WTC11 (cell line): ENCODE results near the gene PRRC2B. TPM values are rescaled to one million over a fixed set of nuclear protein-coding genes. Genes with fewer than 3 reads are reported as not detected.

Experiments
- ATAC-seq: fragments of 200-7000 bp; cut with Tn5 transposase; 2 replicates; pipeline ENCODE4 v1.10.0; 2021; ENCODE audit warnings: mild to moderate bottlenecking, moderate library complexity
- CTCF ChIA-PET: fragments of 300-600 bp; sonication (Branson Sonifier 250); formaldehyde crosslinking; loops from one replicate; lab custom pipeline; 2021; ENCODE audit warnings: antibody characterized with exemption; lab: Charles Lee
- POLR2A ChIA-PET: fragments of 350-600 bp; sonication (Branson Sonifier 250); formaldehyde crosslinking; loops from one replicate; lab custom pipeline; 2021; ENCODE audit warnings: antibody characterized with exemption; lab: Charles Lee
- DNase-seq: peaks from one replicate; pipeline ENCODE4 v3.0.0; 2021; ENCODE audit warnings: low spot score
- H3K27ac Mint-ChIP-seq: 2 replicates; pipeline ENCODE4 v1.8.0; 2021; ENCODE audit warnings: mixed read lengths
- H3K27me3 Mint-ChIP-seq: 2 replicates; pipeline ENCODE4 v1.8.0; 2021; ENCODE audit warnings: low read depth, mild to moderate bottlenecking, moderate library complexity, mixed read lengths
- H3K36me3 Mint-ChIP-seq: 2 replicates; pipeline ENCODE4 v1.8.0; 2021; ENCODE audit warnings: mixed read lengths
- H3K4me1 Mint-ChIP-seq: 2 replicates; pipeline ENCODE4 v1.8.0; 2022; ENCODE audit warnings: mixed read lengths
- H3K4me3 Mint-ChIP-seq: 2 replicates; pipeline ENCODE4 v1.8.0; 2021; ENCODE audit warnings: mild to moderate bottlenecking, moderate library complexity, mixed read lengths
- H3K9me3 Mint-ChIP-seq: 2 replicates; pipeline ENCODE4 v1.8.0; 2021; ENCODE audit warnings: mixed read lengths
- ATF6 ChIP-seq: sonication (generic); formaldehyde crosslinking; IDR thresholded peaks from 2 replicates; pipeline ENCODE4 v1.8.1; 2023; ENCODE audit warnings: mild to moderate bottlenecking, missing genetic modification reagents
- EMX1 ChIP-seq: fragments of 250-450 bp; sonication (Bioruptor Pico); IDR thresholded peaks from 2 replicates; pipeline ENCODE4 v1.8.0; 2021; ENCODE audit warnings: mild to moderate bottlenecking
- FOXJ3 ChIP-seq: sonication (generic); formaldehyde crosslinking; IDR thresholded peaks from 2 replicates; pipeline ENCODE4 v1.9.0; 2021; ENCODE audit warnings: missing genetic modification reagents, mild to moderate bottlenecking, borderline replicate concordance
- FOXK1 ChIP-seq: sonication (generic); formaldehyde crosslinking; IDR thresholded peaks from 2 replicates; pipeline ENCODE4 v1.8.0; 2022; ENCODE audit warnings: mild to moderate bottlenecking, moderate library complexity, missing genetic modification reagents
- FOXP1 ChIP-seq: sonication (generic); formaldehyde crosslinking; IDR thresholded peaks from 2 replicates; pipeline ENCODE4 v1.8.0; 2022; ENCODE audit warnings: missing genetic modification reagents, mild to moderate bottlenecking, moderate library complexity, borderline replicate concordance
- GABPB1 ChIP-seq: sonication (generic); formaldehyde crosslinking; IDR thresholded peaks from 2 replicates; pipeline ENCODE4 v1.8.1; 2023; ENCODE audit warnings: mild to moderate bottlenecking, missing genetic modification reagents
- JAZF1 ChIP-seq: fragments of 250-450 bp; sonication (Bioruptor Pico); IDR thresholded peaks from 2 replicates; pipeline ENCODE4 v1.9.0; 2021; ENCODE audit warnings: moderate library complexity, mild to moderate bottlenecking, inconsistent platforms
- NFE2L1 ChIP-seq: sonication (generic); formaldehyde crosslinking; IDR thresholded peaks from 2 replicates; pipeline ENCODE4 v1.8.1; 2023; ENCODE audit warnings: missing genetic modification reagents
- RORB ChIP-seq: fragments of 250-450 bp; sonication (Bioruptor Pico); IDR thresholded peaks from 2 replicates; pipeline ENCODE4 v1.9.0; 2021; ENCODE audit warnings: mild to moderate bottlenecking
- ZNF138 ChIP-seq: sonication (generic); formaldehyde crosslinking; conservative IDR thresholded peaks from 2 replicates; pipeline ENCODE4 v1.8.1; 2022; ENCODE audit warnings: mild to moderate bottlenecking, moderate library complexity, missing genetic modification reagents
- ZNF219 ChIP-seq: sonication (generic); formaldehyde crosslinking; IDR thresholded peaks from 2 replicates; pipeline ENCODE4 v1.8.0; 2023; ENCODE audit warnings: missing genetic modification reagents, mild to moderate bottlenecking, borderline replicate concordance
- total RNA-seq: library from RNA; stranded (reverse); gene quantifications from 3 replicates; pipeline ENCODE4 v1.2.3, GENCODE V29; 2021
- TF ChIP-seq, protein P1 (sequence below): fragments of 200-600 bp; IDR thresholded peaks from 2 replicates; pipeline ENCODE4 v1.8.0; 2022; ENCODE audit warnings: antibody characterized with exemption
- TF ChIP-seq, protein P2 (sequence below): fragments of 250-450 bp; sonication (Bioruptor Pico); IDR thresholded peaks from 2 replicates; pipeline ENCODE4 v1.8.0; 2021; ENCODE audit warnings: mild to moderate bottlenecking
- TF ChIP-seq, protein P3 (sequence below): sonication (generic); formaldehyde crosslinking; IDR thresholded peaks from 2 replicates; pipeline ENCODE4 v1.8.1; 2022; ENCODE audit warnings: mild to moderate bottlenecking, missing genetic modification reagents, moderate library complexity, borderline replicate concordance
- TF ChIP-seq, protein P4 (sequence below): sonication (generic); formaldehyde crosslinking; IDR thresholded peaks from 2 replicates; pipeline ENCODE4 v1.8.0; 2023; ENCODE audit warnings: mild to moderate bottlenecking, missing genetic modification reagents
- TF ChIP-seq, protein P5 (sequence below): sonication (generic); formaldehyde crosslinking; IDR thresholded peaks from 2 replicates; pipeline ENCODE4 v1.8.1; 2022; ENCODE audit warnings: mild to moderate bottlenecking, moderate library complexity, missing genetic modification reagents

PRRC2B gene
- total RNA-seq, 1 experiment from 2014 or later: 272 TPM

- ChIA-PET POLR2A (no interaction called here), CTCF (interaction anchor here (0.7 to 1.1 kb wide), 8 partner anchors 11 to 129 kb away, joined by 3 to 7 read pairs (median 4); no protein-coding TSS in a partner anchor)
- peak; percentile 80 for ATAC-seq
- no peaks in the 10 kb centered on the region; the same call in 1 of the 2 replicates for H3K27me3 Mint-ChIP-seq
- no peaks in the 10 kb centered on the region for H3K4me1 Mint-ChIP-seq
- no peak for TF ChIP-seq FOXK1
- TF ChIP-seq, protein P1, sequence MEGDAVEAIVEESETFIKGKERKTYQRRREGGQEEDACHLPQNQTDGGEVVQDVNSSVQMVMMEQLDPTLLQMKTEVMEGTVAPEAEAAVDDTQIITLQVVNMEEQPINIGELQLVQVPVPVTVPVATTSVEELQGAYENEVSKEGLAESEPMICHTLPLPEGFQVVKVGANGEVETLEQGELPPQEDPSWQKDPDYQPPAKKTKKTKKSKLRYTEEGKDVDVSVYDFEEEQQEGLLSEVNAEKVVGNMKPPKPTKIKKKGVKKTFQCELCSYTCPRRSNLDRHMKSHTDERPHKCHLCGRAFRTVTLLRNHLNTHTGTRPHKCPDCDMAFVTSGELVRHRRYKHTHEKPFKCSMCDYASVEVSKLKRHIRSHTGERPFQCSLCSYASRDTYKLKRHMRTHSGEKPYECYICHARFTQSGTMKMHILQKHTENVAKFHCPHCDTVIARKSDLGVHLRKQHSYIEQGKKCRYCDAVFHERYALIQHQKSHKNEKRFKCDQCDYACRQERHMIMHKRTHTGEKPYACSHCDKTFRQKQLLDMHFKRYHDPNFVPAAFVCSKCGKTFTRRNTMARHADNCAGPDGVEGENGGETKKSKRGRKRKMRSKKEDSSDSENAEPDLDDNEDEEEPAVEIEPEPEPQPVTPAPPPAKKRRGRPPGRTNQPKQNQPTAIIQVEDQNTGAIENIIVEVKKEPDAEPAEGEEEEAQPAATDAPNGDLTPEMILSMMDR: peak; percentile 72
- TF ChIP-seq, all 79 proteins: peak for 1
- Mint-ChIP-seq H3K9me3 (no peaks in the 10 kb centered on the region), H3K36me3 (peaks cover 82% of the 10 kb centered on the region), H3K27ac (peak overlapping the region; percentile 23), H3K4me3 (no peak overlapping the region)
- peak; percentile 83 for DNase-seq
These were observed 84.6 kb downstream of the PRRC2B start for GRCh38 chr9:131478421-131478868.

DNA sequence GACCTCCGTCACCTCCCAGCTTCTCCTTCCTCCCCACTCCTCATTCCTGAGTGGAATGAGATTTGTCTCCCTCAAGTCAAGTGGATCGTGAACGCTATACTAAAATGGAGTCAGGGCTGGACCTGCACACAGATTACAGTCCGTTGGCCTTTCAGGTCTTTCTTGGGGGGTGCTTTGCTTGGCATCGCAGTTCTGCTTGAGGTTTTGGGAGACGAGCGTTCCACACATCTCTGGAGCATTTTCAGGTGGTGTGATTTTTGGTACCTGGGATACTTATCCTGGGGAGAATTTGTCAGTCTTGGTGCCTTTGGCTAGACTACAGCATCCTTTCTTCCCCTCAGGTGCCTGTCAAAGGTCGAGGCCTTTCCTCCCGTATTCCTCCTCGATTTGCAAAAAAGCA lies 85.0 kb downstream of the PRRC2B start:
- ATAC-seq: no peak
- H3K27me3 Mint-ChIP-seq: no peaks in the 10 kb centered on the region; the same call in 1 of the 2 replicates
- no peak overlapping the region for H3K4me3 Mint-ChIP-seq
- H3K27ac Mint-ChIP-seq: peak overlapping the region; percentile 36; the same call in 1 of the 2 replicates
- DNase-seq: no peak
- CTCF ChIA-PET: interaction anchor here (1.3 kb wide), 1 partner anchor 25 kb away, joined by 3 read pairs; no protein-coding TSS in a partner anchor
- TF ChIP-seq FOXJ3 (CRISPR knock-in tag) (no peak), RORB (CRISPR knock-in tag) (no peak), ATF6 (CRISPR knock-in tag) (no peak), ZNF138 (CRISPR knock-in tag) (no peak)
- TF ChIP-seq, protein P2, sequence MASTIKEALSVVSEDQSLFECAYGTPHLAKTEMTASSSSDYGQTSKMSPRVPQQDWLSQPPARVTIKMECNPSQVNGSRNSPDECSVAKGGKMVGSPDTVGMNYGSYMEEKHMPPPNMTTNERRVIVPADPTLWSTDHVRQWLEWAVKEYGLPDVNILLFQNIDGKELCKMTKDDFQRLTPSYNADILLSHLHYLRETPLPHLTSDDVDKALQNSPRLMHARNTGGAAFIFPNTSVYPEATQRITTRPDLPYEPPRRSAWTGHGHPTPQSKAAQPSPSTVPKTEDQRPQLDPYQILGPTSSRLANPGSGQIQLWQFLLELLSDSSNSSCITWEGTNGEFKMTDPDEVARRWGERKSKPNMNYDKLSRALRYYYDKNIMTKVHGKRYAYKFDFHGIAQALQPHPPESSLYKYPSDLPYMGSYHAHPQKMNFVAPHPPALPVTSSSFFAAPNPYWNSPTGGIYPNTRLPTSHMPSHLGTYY (CRISPR knock-in tag): no peak
- TF ChIP-seq, protein P3, sequence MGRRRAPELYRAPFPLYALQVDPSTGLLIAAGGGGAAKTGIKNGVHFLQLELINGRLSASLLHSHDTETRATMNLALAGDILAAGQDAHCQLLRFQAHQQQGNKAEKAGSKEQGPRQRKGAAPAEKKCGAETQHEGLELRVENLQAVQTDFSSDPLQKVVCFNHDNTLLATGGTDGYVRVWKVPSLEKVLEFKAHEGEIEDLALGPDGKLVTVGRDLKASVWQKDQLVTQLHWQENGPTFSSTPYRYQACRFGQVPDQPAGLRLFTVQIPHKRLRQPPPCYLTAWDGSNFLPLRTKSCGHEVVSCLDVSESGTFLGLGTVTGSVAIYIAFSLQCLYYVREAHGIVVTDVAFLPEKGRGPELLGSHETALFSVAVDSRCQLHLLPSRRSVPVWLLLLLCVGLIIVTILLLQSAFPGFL (CRISPR knock-in tag): no peak
- peaks cover 82% of the 10 kb centered on the region for H3K36me3 Mint-ChIP-seq
- H3K4me1 Mint-ChIP-seq: no peaks in the 10 kb centered on the region
- H3K9me3 Mint-ChIP-seq: no peaks in the 10 kb centered on the region
- POLR2A ChIA-PET: no interaction called here

GRCh38 chr9:131480258-131480657 lies 86.4 kb downstream of the PRRC2B start:
- Mint-ChIP-seq H3K36me3 (peaks cover 82% of the 10 kb centered on the region), H3K27me3 (no peaks in the 10 kb centered on the region), H3K4me1 (no peaks in the 10 kb centered on the region), H3K4me3 (no peak overlapping the region), H3K27ac (no peak overlapping the region), H3K9me3 (no peaks in the 10 kb centered on the region)
- ATAC-seq: no peak
- DNase-seq: no peak
- CTCF ChIA-PET: no interaction called here
- POLR2A ChIA-PET: no interaction called here
- TF ChIP-seq, protein P4, sequence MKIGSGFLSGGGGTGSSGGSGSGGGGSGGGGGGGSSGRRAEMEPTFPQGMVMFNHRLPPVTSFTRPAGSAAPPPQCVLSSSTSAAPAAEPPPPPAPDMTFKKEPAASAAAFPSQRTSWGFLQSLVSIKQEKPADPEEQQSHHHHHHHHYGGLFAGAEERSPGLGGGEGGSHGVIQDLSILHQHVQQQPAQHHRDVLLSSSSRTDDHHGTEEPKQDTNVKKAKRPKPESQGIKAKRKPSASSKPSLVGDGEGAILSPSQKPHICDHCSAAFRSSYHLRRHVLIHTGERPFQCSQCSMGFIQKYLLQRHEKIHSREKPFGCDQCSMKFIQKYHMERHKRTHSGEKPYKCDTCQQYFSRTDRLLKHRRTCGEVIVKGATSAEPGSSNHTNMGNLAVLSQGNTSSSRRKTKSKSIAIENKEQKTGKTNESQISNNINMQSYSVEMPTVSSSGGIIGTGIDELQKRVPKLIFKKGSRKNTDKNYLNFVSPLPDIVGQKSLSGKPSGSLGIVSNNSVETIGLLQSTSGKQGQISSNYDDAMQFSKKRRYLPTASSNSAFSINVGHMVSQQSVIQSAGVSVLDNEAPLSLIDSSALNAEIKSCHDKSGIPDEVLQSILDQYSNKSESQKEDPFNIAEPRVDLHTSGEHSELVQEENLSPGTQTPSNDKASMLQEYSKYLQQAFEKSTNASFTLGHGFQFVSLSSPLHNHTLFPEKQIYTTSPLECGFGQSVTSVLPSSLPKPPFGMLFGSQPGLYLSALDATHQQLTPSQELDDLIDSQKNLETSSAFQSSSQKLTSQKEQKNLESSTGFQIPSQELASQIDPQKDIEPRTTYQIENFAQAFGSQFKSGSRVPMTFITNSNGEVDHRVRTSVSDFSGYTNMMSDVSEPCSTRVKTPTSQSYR (CRISPR knock-in tag): no peak
- TF ChIP-seq, protein P5, sequence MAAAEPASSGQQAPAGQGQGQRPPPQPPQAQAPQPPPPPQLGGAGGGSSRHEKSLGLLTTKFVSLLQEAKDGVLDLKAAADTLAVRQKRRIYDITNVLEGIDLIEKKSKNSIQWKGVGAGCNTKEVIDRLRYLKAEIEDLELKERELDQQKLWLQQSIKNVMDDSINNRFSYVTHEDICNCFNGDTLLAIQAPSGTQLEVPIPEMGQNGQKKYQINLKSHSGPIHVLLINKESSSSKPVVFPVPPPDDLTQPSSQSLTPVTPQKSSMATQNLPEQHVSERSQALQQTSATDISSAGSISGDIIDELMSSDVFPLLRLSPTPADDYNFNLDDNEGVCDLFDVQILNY: no peak
- TF ChIP-seq EMX1: no peak
- TF ChIP-seq FOXP1 (CRISPR knock-in tag): no peak
- TF ChIP-seq, protein P1: no peak
- no peak for TF ChIP-seq NFE2L1 (CRISPR knock-in tag)
- TF ChIP-seq JAZF1 (CRISPR knock-in tag): no peak
- TF ChIP-seq FOXK1: no peak
- no peak for TF ChIP-seq GABPB1
- TF ChIP-seq ZNF219: no peak
- no peak for TF ChIP-seq ZNF138 (CRISPR knock-in tag)
